NAMALWA (cell line): Measurements from ENCODE around the gene AP2A2.

Source experiments
- DNase-seq: peaks from one replicate; pipeline ENCODE4 v3.0.0-alpha.2; 2015; ENCODE audit warnings: low spot score

AP2A2 gene

DNA sequence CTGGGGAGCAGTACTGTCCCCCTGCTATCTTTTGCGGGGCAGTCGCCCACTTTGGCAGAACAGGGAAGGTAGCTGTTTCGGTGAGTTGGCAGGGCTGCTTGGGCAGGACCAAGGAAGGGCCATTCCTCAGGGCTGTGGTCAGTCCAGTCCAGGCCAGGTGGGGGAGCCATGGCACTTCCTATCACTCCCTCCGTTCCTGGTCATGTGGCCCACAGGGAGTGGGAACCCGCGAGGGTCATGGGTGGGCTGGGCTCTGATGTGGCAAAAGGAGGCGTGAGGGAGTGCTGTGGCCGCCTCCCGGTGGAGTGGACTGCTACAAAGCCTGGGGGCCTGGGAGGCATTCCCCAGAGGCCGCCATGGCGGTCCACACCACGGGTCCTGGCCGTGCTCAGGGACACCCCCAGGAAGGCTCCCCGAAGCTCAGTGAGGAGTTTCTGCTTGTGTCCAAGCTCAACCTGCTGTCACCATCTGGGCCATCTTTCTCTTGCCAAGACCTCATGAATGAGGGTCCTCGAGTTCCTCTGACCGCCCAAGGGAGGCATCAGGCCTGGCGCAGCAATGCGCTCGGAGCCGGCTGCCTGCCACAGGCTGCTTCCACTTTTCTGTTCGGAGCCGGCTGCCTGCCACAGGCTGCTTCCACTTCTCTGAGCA, 27.0 kb upstream of the AP2A2 start:
- no peak for DNase-seq

DNA sequence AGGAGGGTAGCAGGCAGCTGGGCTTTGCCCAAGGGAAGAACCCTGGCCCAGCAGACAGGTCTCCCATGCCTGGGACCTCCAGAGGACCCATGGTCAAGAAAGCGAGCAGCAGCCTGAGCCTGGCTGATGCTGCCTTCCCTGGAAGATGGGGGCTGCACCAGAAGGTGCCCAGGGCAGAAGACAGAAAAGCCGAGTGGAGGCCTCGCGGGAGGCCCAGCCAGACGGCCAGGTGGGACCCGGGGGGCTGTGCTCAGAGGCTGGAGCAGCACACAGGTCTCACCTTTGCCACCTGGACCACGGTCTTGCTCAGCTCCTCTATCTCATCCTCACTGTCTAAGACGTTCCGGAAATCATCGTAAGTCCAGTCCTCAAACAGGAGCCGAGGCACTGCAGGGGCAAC, 25.9 kb upstream of the AP2A2 start:
- DNase-seq: no peak

DNA sequence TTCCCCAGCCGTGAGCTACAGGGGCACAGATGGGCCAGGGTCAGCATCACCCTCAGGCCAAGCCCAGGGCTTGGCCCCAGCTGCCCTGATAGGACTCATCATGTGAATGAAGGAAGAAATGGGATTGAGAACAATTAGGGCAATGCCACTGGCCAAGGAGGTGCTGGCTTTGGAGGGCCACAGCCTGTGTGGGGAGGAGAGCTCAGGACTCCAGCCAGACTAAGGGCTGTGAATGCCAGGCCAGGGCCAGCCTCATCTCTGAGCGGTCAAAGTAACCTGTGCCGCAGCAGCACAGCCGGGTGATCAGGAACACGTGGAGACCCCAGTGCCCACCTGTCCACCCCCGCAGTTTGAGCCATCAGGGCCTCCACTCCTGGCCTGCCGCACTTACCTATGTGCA, 25.1 kb upstream of the AP2A2 start:
- DNase-seq: no peak

DNA sequence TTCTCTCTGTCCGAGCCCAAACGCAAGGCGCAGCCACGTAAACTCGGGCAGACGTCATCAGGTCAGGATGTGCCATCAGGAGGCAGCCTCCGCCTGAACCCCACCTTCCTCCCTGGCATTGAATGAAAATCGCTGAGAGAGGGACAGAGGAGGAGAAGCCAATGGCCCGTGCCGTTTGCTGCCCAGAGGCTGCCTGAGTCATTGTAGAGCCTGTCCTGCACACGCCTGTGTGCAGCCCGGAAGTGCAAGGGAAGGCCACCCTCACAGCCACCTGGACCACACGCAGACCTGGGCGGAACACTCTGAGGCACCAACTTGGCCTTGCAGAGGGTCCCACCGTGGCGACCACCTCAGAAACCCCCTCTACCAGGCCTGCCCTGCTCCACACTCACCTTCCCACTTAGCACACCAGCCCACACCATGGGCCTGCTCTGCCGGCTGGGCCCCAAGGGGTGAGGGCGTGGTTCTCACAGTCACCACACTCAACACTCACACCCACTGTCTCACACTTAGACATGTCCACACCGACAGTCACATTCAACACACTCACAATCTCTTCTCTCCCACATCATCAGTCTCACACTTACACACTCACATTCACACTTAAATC, 24.1 kb upstream of the AP2A2 start:
- DNase-seq: no peak

DNA sequence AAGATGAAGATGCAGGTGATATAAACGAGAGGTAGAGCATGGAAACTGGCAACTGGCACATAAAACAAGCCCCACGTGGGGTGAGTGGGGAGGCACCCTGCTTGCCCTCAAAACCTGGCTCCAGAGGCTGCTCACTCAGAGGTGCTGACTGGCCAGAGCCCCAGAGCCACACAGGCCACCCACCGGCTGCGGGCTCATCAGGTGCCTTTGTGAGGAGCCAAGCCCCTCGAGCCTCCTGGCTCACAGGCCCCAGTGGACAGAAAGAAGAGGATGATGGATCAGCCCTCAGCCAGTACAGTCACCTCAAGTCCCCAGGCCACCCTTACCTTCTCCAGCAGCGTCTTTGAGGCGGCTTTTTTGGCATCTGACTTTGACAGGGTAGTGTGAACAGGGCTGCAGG, 21.3 kb upstream of the AP2A2 start:
- no peak for DNase-seq

DNA sequence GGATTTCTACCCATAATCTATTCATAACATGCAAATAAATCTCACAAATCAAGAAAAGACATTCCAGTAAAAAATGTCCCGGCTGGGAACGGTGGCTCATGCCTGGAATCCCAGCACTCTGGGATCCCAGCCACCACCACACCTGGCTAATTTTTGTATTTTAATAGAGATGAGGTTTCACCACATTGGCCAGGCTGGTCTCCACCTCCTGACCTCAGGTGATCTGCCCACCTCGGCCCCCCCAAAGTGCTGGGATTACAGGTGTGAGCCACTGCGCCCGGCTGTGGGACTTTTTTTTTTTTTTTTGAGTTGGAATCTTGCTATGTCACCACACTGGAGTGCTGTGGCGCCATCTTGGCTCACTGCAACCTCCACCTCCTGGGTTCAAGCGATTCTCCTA, 19.7 kb upstream of the AP2A2 start:
- DNase-seq: no peak

DNA sequence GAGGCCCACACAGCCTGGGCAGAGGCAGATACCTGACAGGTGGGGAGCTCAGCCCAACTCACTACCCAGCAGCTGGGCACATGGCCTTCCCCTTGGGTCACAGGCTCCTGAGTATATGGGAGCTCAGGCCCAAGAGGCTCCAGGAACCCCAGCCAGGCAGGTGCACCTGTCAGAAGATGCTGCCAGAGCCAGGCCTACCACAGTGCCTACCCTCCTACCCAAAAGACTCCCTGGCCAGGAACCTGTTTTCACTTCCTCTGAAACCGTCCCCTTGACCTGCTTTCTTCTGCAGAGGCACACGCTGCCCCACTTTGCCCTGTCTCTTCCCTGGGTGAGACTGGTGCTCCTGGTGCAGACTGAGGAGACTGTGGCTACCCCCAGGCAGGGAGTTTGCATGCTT, 18.0 kb upstream of the AP2A2 start:
- no peak for DNase-seq

DNA sequence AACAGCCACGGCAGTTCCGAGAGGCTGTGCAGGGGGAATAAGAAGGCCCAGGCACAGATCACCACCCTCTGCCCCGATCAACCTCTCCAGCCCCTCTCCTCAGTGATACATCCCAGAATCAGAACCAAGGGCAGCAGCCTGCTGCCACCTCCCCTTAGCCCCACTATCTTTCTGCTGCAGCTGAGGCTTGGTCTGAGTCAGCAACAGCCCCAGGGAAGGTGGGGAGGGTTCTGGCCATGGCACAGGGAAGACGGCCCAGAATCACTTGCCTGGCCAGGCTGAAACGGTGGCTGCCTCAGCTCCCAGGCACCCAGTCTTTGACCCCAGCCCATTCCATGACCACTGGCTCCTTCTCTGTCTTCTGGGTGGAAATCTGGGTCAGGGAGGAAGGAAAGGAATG, 17.4 kb upstream of the AP2A2 start:
- DNase-seq: no peak

DNA sequence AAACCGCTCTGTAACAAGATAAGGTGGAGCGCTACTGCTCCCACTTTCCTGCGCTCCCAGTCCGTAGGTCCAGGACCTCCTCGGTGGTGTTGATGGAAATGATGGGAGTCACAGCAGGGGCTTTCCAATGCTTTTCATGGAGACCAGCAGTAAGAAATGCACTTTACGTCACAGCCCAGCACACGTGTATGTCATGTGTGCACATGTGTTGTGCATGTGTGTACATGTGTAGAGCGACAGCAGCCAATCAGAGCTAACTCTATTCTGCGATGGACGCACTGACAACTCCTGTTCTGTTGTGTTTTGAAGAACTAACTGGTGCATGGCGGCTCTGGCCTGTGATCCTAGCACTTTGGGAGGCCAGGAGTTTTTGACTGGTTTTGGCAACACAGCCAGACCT, 16.3 kb upstream of the AP2A2 start:
- DNase-seq: no peak

DNA sequence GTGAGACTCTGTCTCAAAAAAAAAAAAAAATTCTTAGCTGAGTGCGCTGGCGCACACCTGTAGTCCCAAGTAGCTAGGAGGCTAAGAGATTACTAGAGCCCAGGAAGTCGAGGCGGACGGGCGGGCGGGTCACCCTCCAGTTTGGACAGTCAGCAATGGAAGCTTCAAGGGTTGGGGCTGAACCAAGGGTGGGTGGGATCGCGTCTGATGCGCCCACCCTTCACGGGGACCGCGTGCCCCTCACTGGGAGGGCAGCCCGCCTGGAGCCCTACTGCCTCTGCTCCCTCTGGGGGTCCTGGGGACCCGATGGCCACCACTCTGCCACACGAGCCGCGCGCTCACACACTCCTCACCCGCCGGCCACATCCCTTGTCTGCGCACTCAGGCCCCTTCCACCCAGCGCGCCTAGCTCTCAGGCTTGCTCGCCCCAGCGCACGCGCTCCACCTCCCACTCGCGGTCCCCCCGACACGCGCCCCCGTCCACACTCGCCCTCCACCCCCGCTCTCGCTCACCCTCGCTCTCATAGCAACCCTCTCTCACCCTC, 15.6 kb upstream of the AP2A2 start:
- DNase-seq: no peak

DNA sequence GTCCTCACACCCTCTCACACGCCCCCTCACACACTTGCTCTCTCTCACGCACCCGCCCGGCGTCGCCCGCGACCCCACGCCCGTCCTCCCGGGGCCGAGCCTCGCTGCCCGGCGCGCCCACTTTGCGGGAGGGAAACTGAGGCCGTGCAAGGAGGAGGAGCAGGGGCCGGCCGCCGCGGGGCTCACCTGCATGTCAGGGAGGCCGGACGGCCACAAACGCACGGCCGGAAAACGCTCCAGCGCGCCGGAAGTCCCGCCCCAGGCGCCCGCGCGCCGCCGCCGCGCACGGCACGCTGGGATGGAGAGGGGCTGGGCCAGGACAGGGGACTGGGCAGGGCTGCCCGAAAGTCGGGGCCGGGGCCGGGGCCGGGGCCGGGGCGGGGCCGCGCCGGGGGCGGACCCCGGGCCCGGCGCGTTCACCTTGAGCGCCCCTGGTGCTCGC, 15.1 kb upstream of the AP2A2 start, which contains the start of gene CHID1:
Gene CHID1 (minus strand): TSS at position 222 of the 442 bp plus-strand sequence. CDS start 5,994 bp downstream, outside the sequence.
- peak; percentile 84 for DNase-seq

DNA sequence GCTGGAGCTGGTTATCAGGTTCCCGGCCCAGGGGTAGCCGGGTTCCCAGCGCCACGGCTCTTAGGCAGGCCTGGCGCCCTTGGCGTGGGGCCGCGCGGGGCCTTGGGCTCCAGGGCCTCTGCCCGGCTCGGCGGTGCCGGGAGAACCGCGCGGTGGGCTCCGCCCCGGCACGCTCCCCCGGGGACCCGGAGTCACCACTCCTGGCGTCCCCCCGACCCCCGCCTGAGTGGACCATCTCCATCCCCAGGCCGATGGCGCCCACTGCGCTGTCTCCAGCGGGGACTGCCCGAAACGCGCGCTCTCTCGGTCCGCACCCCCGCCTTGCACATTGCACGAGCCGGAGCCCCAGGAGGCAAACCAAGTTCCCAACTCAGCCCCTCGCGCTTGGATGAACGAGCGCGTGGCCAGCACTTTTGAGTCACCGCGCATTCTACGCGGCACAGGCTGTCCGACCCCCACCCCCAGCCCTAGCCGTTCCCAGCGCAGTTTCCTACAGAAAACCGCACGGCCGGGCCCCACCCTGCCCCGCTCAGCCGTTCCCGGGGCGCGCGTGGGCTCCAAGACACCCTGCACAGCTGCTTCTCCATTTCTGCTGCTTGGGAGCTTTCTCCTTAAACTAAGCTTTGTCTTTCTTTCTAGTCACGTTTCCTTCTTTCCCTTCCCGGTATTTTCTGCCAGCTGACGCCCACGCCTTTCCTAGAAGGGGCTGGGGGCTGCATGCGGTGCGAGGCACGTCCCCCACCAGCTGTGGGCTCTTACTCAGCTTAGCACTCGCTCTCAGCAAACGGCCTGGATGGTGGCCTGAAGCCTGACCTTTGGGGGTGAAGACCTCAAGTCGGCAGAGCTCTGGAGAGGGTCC, 14.4 kb upstream of the AP2A2 start:
- DNase-seq: peak; percentile 32

DNA sequence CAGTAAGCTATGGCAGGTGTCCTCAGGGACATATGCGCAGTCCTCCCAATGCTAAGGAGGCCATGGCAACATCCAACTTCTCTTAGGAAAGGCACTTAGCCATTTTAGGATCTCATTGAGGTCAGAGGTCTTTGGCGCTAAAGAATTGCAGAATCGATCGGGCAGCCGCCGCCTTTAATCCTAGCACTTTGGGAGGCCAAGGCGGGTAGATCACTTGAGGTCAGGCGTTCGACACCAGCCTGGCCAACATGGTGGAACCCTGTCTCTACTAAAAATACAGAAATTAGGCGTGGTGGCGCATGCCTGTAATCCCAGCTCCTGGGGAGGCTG, 13.8 kb upstream of the AP2A2 start:
- no peak for DNase-seq

DNA sequence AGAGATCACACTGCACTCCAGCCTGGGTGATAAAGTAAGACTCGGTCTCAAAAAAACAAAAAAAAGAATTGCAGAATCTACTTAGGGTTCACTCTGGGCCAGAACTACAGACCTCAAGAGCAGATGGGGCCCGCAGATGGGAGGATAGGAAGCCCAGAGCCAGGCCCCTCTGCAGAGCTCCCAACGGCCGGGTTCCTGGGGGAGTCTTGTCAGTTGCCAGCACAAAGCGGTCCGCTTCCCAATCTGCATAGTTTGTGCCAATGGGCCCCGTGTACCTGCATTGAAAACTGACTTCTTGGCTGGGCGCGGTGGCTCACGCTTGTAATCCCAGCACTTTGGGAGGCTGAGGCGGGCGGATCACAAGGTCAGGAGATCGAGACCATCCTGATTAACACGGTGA, 13.4 kb upstream of the AP2A2 start:
- no peak for DNase-seq

DNA sequence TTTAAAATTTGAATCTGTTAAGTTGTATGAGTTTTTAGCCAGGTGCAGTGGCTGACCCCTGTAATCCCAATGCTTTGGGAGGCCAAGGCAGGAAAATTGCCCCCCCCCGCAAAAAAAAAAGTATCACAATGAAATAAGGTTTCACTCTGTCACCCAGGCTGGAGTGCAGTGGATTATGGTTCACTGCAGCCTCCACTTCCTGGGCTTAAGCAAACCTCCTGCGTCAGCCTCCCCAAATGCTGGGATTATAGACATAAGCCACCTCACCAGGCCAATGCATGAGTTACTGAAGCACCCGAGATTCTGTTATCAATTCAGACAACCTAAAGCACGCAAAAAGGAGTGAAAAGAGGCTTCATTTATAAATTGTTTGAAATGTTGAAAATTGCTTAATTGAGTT, 12.6 kb upstream of the AP2A2 start:
- DNase-seq: no peak

DNA sequence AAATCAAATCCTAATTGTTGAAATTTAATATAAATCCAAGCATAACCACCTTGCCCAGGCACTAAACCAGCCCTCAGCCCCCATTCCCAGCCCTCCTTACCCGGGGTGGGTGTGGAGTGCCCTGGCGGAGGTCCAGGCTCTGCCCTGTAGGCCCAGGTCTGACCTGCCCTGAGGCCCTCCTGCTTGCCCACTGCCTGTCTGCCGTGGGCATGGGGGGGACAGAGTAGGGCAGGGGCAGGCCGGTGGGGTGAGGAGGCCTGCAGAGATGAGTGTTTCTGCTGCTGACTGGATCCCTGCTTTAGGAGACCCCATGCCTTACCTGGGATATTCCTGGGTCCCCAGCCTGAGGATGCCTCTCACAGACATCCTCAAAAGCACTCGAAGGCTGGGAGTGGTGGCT, 11.5 kb upstream of the AP2A2 start:
- DNase-seq: no peak

DNA sequence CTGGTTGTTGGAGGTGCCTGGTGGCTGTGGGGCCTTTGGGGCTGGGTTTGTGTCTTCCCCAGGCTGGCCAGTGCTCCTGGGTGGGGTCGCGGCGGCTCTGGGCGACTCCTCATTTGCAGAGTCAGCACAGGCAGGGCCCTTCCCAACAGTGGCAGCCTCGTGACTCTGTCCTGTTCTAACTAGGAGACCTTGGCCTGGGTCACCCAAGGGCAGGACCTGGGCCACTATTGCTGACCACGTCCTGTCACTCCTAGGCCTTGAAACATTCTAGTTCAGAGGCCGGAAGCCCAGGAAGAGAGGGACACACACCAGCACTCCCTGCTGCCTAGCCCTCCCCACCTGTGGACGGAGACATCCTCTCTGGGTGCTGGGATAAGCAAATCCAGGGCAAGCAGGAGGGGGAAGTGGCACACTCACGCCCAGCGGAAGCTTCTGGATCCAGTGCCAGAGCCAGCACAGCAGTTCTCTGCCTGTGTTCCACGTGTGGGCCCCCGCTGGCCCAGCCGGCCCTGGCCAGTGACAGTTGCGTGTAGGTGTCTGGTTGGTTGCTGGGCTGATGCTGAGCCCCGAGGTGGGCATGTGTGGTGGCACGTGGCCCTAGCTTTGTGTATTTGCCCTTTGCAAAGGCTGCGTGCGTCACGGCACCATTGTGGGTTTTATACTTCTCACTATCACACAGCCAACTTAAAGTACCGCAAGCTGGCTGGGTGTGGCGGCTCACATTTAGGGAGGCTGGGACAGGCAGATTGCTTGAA, 10.7 kb upstream of the AP2A2 start:
- no peak for DNase-seq

DNA sequence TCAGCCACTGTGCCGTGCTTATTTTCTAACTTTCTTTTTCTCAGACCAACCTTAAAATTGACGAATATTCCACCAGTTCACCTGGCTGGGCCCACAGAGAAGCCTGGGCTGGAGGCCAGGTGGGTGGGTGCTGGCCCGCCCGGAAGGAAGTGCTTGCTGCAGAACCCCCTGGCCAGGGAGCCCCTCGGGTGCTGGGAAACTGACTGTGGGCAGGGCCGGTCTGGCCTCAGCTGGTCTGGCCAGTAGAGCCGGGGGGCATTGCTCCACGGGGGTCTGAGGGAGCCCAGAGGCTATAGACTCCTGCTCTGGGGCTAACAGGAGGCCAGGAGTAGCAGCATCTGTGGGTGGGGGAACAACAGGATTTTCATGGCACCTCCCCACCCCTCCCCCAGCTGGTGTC, 8.2 kb upstream of the AP2A2 start:
- DNase-seq: no peak

DNA sequence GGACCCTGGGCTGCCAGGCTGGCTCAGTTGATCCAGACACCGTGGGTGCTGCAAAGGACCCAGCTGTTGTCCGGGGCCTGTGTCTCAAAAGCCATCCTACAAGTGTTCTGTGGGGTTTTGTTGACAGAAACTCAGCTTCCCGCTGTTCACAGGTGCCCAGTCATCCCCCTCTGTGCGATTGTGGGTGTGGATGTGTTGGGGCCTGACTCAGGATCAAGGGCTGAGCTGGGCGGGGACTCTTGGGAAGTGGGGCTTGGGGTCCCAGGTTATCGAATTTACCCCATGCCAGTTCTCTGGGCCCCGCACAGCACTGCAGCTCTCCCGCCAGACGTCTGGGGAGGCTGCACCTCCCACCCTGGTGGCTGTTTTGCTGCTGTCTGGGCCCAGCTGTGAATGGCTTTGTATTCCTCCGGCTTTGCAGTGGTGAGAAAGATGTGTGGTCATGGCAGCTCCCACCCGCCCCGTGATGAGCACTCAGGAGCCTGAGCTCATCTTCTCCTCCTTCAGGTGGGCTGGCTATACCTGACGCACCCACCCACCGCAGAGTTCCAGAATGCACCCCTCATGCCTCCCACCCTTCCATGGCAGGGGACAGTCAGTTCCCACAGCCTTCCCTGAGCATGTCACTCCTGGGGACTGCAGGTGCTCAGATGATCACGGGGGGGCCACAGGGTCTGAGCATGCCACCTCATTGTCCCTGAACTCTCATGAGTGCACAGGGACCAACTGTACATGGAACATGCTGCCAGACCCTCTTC, 3.6 kb upstream of the AP2A2 start:
- no peak for DNase-seq

DNA sequence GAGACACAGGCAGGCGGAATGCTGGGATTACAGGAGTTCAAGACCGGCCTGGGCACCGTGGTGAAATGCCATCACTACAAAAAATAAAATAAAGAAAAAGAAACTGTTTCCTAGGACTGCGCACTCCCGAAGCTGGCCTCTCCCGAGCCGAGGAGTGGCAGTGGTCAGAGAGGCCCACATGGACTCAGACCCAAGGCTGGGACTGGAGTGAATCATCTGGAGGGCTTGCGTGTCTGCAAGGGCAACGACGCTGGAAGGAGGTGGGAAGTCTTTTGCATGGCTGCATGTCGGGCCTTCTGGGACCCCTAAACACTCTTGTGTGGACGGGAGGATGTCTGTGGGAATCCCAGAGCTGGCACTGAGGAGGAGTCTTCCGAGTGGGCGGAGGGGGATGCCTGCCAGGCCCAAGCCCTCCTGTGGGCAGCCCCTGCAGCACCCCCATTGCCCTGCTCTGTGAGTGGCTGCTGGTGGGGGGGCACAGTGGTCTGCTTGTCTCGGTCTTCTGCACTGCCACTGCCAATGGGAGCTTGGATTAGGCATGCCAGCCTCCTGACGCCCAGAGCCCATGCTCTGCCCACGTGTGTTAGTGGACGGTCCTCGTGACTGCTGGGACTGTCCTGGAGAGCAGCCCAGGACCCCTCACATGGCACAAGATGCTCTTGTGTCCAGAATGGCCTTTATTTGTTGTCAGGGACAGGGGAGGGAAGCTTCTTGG, 1.8 kb upstream of the AP2A2 start:
- DNase-seq: no peak
